ENCODE results near the gene ZNF428.
"Not testable (repeated sequence)": the region's sequence is repeated elsewhere in the genome, so short reads cannot be mapped to it uniquely, and the experiment has no call there.

The ZNF428 gene, protein sequence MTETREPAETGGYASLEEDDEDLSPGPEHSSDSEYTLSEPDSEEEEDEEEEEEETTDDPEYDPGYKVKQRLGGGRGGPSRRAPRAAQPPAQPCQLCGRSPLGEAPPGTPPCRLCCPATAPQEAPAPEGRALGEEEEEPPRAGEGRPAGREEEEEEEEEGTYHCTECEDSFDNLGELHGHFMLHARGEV

GRCh38 chr19:43619262-43620060, at the start of gene ZNF428:
Gene ZNF428 (minus strand): TSS chr19:43619629. CDS start chr19:43614304, 5,325 bp downstream.
- ATAC-seq, result peak; percentile 89 to 94

DNA sequence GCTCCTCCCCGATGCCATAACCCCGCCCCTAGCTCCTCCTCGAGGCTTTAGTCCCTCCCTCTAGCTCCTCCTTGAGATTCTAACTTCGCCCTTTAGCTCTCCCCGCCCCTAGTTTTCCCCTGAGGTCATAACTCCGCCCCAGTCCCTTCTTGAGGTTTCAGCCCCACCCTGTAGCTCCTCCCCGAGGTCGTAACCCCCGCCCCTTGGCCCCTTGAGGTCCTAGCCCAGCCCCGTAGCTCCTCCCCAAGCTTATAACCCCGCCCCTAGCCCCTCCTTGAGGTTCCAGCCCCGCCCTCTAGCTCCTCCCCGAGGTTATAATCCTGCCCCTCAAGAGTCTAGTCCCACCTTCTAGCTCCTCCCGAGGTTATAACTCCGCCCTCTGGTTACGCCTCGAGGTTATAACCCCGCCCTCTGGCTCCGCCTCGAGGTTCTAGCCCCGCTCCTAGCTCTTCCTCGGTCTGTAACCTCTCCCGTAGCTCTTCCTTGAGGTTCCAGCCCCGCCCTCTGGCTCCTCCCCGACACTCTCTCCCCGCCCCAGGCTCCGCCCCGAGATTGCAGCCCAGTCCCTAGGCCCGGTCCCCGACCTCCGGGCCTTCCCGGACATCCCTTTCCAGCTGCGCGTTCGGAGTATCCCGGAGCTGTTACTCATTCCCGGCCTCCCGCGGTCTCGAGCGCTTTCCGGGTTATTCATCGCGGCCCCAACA, 49.1 kb upstream of the ZNF428 start:
- ATAC-seq, result peak; percentile 90

DNA sequence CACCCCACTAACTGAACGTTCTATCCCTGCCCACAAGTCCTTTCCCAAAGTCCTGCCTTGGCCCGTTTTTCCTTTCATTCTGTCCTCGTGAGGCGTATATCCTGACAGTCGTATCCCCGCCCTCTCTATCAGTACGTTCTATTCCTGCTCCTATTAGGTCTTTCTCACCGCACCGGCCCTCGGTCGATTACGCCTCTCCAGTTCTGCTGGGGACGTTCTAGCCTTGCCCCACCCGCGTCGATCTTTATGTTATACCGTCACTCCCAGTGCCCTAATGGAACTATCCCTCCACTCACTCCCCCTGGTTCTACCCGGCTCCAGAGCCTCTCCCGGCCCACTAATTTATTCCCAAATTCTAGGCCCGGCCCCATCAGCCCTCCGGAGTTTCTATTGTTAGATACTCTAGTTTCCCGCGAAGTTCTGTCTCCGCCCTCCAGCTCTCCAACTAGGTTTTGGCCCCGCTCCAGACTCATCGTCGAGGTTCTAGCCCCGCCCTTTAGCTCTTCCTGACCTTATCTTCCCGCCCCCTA, 48.5 kb upstream of the ZNF428 start:
- ATAC-seq, result no peak

DNA sequence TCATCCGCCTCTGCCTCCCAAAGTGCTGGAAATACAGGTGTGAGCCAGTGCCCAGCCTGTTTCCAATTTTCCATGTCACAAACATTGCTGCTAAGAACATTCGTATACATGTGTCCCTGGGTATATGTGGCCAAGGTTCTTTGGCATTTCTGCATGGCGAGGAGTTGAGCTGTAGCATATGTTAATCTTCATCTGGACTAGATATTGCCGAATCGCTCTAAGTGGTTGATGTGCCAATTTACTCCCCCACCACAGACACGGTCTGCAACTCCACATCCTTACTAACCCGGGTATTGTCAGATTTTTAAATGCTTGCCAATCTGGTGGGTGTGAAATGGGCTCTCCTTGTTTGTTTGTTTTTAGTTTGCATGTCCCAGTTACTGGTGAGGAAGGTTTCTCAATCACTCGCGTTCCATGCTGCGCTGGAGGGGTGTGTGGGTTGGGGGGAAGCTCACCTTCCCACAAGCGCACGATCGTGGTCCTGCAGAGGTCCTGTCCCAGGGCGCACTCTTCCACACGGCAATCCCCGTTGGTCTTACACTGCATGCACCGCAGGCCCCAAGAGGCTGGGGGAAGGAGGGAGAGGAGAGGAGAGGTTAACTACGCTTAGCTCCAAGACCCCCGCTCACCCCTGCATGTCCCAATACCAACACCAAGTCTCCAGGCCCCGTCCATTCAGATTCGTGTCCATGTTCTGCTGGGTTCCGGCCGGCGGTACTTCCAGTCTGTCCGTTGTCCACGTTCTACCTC, 47.9 kb upstream of the ZNF428 start:
- ATAC-seq, result no peak

- no peak for ATAC-seq
These were observed 44.6 kb upstream of the ZNF428 start for GRCh38 chr19:43664018-43664417.

DNA sequence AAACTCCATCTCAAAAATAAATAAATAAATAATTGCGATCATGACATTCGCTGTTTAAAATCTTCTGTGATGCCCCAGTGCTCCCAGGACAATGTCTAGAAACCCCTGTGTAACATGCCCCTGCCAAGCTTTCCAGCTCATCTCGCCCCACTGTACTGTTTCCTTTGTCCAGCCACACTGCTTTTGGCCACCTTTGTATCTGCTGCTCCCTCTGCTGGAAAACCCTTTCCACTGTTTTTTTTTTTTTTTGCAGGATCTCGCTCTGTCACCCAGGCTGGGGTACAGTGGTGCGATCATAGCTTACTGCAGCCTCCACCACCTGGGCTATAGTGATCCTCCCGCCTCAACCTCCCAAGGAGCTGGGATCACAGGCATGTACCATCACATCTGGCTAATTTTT, 43.1 kb upstream of the ZNF428 start:
- no peak for ATAC-seq

DNA sequence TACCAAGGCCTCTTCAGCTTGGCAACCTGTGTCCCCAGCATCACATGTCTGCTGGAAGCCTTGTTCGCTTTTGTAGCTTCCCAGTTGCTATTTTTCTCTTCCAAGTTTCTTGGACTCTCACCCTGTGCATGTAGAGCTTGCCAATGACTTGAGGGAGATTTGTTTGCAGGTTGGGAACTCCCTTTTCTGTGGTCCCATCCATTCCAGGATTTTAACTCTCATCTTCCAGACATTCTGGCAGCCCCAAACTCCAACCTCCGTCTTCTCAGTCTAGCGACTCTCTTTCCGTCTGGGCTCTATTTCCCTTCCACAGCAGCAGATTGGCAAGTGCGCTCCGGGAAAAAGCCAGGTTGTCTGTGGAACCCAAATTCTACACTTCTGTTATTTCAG, 41.5 kb upstream of the ZNF428 start:
- no peak for ATAC-seq

DNA sequence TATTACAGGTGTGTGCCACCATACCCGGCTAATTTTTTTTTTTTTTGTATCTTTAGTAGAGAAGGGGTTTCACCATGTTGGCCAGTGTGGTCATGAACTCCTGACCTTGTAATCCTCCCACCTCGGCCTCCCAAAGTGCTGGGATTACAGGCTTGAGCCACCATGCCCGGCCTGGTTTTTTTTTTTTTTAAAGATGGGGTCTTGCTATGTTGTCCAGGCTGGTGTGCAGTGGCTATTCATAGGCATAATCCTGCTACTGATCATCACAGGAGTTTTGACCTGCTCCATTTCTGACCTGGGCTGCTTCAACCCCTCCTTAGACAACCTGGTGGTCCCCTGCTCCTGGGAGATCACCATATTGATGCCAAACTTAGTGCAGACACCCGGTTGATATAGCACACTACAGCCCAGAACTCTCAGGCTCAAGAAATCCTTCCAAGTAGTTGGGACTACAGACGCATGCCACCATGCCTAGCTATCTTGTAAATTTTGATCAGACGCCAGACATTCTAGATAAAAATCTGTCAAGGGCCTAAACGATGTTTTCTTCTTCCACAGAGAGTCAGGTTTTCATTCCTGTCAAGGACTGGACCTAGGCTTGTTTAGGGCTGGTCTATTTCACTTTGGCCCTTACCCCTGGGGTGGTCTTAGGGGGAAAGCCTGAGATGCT, 41.0 kb upstream of the ZNF428 start:
- no peak for ATAC-seq

DNA sequence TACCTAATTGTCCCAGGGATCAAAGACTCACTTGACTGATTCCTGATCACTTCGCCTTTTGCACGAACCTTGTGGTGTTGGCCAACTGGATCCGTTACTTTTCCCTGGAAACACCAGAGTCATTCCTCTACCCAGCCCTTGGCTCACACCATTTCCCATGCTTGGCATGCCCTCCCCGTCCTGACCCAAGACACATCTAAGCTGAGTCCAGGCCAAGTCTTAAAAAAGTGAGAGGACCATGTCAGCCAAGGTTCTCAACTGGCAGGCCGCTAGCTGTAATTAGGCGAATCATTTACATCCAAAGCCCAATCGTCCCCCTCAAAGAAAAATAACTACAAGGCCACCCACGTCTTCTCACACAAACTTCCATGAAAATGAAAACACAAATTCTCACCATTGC, 39.1 kb upstream of the ZNF428 start:
- ATAC-seq, result no peak

DNA sequence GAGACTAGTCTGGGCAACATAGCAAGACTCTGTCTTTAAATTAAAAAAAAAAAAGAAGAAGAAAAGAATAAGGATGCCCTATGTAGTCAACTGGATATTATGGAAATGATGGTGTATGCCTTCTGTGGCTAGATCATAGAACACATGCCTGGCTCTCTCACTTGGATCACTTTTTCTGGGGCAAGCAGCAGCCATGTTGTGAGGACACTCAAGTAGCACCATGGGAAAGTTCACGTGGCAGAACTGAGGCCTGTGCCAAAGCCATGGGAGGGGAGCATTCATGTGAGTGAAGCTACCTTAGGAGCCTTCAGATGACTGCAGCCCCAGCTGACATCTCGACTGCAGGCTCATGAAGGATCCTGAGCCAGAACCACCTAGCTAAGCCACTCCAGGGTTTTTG, 38.6 kb upstream of the ZNF428 start:
- ATAC-seq, result no peak

DNA sequence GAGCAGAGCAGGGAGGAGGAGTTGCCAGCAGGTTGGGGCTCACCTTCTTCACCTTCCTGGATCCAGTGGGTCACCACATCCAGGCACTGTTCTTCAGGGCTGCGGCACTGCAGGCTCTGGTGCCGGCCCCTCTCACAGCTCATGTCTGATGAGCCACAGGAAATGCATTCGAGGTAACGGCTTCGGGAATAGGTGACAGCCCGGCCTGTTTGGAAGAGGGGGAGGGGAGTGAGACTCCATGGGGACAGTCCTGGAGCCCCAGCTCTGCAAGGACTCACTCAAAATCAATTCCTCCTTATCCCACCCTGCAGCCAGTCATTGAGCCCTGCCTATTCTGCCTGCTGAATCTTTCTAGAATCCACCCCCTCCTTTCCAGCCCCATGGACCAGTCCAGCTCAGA, 37.0 kb upstream of the ZNF428 start:
- no peak for ATAC-seq

- ATAC-seq, result no peak
These were observed 33.1 kb upstream of the ZNF428 start for GRCh38 chr19:43652546-43652874.

- ATAC-seq, result peak in 1 of 2 donors; percentile 30
These were observed 32.5 kb upstream of the ZNF428 start for GRCh38 chr19:43651758-43652545.

GRCh38 chr19:43650276-43650675, 30.8 kb upstream of the ZNF428 start:
- not testable (repeated sequence) for ATAC-seq

DNA sequence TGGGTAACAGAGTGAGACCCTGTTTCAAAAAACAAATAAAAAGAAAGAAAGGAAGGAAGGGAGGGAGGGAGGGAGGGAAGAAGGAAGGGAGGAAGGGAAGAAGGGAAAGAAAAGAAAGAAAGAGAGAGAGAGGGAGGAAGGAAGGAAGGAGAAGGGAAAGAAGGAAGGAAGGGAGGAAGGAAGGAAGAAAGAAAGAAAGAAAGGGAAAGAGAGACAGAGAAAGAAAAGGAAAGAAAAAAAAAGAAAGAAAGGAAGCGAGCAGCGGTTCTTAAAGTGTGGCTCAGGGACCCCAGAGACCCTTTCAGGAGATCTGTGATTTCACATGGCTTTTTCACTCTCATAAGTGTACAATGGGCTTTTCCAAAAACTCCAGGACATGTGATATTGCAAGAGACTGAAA, 30.1 kb upstream of the ZNF428 start:
- no peak for ATAC-seq

DNA sequence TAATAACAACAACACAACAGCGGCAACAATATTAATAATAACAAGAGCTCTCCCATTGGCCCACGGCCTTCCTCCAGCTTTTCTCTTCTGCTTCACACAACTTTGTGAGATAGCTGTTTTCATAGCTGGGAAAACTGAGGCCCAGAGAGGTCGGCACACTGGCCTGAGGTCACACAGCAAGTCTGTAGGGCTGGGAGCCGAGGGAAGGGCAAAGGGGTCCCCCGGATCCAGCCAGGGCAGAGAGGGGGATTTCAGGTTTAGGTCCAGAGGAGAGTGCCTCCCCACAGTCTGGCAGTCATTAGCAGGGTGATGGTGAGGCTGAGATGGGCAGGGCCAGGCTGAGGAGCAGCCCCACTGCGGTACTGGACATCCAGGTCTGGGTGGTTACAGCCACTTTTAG, 29.2 kb upstream of the ZNF428 start:
- ATAC-seq, result no peak

DNA sequence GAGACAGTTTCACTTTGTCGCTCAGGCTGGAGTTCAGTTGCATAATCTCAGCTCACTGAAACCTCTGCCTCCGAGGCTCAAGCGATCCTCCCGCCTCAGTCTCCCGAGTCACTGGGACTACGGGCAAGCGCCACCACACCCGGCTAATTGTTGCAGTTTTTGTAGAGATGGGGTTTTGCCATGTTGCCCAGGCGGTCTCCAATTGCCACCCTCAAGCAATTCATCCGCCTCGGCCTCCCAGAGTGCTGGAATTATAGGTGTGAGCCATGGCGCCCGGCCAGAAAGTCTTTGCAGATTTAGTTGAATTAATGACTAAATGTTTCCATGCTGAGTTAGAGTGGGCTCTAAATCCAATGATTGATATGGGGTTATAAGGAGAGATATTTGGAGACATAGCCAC, 24.8 kb upstream of the ZNF428 start:
- ATAC-seq, result no peak

- ATAC-seq, result no peak
These were observed 23.9 kb upstream of the ZNF428 start for GRCh38 chr19:43643326-43643725.

- ATAC-seq, result no peak
These were observed 23.1 kb upstream of the ZNF428 start for GRCh38 chr19:43642531-43642930.

DNA sequence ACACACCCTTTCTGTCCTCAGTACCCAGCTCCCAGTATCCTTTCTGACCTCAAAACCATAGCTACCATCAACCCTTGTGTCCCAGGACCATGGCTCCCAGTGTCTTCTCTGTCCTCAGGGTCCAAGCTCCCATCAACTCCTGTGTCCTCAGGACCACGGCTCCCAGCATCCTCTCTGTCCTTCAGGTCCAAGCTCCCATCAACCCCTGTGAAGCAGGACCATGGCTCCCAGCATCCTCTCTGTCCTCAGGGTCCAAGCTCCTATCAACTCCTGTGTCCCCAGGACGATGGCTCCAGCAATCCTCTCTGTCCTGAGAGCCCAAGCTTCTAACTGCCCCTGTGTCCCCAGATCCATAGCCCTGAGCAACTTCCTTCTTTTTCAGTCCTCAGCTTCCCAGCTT, 21.9 kb upstream of the ZNF428 start:
- no peak for ATAC-seq

DNA sequence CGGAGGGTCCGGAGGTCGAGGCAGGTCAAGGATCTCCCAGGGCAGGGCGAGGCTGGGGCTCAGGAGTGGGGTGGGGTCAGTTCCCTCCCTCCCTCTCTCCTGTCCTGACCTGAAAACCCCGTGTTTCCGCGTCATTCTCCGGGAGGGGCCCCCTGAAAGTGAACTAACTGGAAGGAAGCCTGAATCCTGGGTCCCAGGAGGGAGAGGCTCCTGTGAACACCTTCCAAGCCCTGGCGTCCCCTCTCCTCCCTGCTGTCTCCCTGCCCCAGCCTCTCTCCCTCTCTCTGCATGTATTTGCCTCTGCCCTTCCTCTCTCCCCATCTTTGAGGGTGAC, 21.0 kb upstream of the ZNF428 start:
- no peak for ATAC-seq

Measured in activated CD4-positive, CD25-positive, alpha-beta regulatory T cell treated with anti-CD3 and anti-CD28 coated beads, Interleukin-2, amount 50 U/mL, for 24 hours (primary cell).